EL (cell line): Measurements from ENCODE around the gene DUOXA1.

Source experiments
- DNase-seq: peaks from one replicate; pipeline ENCODE4 v3.0.0-alpha.2; 2016

Gene DUOXA1, protein sequence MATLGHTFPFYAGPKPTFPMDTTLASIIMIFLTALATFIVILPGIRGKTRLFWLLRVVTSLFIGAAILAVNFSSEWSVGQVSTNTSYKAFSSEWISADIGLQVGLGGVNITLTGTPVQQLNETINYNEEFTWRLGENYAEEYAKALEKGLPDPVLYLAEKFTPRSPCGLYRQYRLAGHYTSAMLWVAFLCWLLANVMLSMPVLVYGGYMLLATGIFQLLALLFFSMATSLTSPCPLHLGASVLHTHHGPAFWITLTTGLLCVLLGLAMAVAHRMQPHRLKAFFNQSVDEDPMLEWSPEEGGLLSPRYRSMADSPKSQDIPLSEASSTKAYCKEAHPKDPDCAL

GRCh38 chr15:45129651-45130129 lies at the start of gene DUOXA1, which contains the start of gene DUOX1:
Gene DUOXA1, minus strand, starts transcription at chr15:45129879. Its CDS starts 6,865 bp downstream, at chr15:45123014.
Gene DUOX1, plus strand, starts transcription at chr15:45129994. Its CDS starts 1,973 bp downstream, at chr15:45131967.
- DNase-seq = peak; percentile 27

GRCh38 chr15:45177285-45177684 lies 47.6 kb upstream of the DUOXA1 start:
- DNase-seq = no peak

GRCh38 chr15:45174577-45174976 lies 44.9 kb upstream of the DUOXA1 start:
- no peak for DNase-seq

DNA sequence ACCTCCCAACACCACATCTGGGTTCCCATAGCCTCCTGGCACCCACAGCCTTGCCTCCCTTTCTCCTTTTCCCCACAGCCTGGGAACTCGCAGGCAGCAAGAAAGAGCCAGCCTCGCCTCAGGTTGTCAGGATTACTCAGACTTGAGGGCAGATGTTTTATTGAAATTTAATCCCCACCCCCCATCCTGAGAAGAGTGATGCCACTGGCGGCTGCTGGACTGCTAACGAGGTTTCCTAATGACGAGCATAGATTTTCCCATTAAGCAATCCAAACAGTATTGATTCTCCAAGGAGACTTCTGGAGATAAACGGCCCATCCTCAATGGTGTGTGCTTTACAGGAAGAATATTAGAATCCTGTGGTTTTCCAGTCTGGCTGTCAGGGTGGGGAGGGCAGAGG lies 44.4 kb upstream of the DUOXA1 start:
- DNase-seq = no peak

DNA sequence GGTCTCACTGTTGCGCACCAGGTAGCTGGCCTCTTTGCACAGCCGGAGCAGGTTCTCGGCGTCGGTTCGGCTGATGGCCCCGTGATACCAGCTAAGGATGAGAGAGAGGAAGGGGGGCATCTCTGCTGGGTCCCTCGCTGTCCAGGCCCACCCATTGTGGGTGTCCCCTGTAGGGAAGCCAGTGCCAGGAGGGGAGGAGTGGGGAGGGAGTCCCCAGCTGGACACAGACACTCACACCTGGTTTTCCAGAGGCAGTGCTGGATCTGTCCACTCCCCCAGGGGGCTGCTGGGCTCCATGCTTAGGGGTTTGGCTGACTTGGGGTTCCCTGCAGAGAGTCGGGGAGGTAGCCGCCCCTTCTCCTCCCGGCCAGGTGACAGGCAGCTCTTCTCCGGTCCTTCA lies 42.2 kb upstream of the DUOXA1 start:
- no peak for DNase-seq

DNA sequence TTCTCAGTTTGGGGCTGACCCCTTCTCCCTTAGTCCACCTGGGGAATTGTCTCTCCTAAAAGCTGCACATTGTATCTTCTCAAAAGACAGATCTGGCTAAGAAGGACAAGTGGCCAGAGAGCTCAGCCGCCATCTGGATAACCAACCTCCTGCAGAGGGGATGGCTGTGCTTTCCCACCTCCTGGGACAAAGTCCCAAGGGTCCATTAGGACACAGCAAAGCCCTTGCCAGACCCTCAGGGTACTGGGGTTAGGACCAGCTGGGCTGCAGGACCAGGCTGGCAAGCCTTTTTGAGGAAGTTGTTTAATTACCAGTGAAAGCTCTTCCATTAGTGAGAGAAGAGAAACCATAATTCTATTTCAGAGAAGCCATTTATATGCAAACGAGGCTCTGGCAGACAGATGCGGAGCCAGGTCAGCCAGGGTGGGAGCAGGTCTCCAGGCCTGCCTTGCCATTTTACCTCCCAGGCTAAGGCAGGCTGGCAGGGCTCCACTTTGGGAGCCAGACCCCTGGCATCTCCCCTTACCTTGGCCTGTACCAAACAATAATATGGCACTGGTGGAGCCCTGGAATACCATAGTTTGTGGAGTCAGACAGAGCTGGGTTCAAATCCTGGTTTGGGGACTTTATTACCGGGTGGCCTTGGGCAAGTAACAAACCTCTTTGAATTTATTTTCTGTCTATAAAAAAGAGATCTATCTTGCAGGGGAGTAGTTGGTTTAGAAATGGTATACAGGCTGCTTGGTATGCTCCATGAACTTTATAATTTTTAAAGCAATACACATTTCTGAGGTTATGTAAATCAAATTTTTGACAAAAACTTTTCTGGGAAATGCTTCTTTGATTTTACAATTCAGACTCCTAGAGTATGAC lies 40.2 kb upstream of the DUOXA1 start:
- no peak for DNase-seq

- no peak for DNase-seq
These were observed 39.3 kb upstream of the DUOXA1 start for GRCh38 chr15:45168751-45169551.

DNA sequence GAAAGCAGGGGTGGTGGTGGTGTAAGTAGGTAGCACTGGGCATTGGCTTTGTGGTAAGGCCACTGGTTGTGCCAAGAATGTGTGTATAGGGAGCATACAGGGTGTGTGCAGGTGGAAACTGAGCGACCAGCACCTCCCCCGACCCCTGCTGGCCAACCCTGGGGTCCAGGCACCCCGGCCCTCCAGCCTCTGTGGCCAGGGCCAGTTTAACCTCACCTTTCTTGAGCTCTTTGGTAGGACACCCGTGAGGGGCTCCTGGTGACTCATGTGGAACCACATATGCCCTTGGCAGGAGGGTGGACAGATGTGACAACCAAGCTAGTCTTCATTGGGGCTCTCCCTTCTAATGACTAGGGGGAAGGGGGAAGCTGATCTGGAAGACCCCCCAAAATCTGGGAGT lies 38.6 kb upstream of the DUOXA1 start:
- no peak for DNase-seq

- DNase-seq = no peak
These were observed 38.0 kb upstream of the DUOXA1 start for GRCh38 chr15:45167631-45168205.

DNA sequence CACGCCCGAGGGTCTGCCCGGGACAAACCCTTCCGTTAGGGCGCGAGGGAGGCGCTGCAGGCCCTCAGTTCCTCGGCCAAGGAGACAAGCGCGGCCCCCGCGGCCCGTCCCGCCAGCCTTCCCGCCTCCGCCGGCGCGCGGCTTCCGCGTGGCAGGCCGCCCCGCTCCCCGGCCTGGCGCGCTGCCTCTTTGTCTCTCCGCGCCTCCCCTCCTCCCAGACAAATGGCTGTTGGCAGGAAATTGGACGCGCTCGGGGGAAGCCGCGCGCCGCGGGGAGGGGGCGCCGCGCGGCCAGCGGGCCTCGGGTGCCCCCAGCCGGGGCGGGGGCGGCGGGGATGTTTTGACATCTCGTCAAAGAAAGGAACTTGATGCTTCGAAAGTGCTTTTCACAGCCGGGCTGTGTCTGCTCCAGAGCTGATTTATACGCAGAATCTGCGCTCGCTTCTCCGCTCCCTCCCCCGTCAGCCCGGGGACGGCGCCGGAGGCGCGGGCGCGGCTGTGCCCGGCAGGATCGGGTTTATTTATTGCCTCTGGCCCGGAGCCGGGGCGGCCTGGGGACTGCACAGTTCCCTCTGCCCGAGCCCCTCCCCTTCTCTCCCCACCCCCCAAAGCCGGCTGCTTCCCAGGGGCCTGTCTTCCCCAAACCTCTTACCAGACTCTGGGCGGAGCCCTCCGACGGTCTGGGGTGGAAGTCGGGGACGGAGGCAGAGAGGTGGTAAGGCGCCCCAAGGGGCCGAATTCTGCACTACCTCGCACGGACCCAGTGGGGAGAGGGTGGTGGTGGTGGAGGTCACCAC lies 37.4 kb upstream of the DUOXA1 start:
- peak; percentile 86 for DNase-seq

DNA sequence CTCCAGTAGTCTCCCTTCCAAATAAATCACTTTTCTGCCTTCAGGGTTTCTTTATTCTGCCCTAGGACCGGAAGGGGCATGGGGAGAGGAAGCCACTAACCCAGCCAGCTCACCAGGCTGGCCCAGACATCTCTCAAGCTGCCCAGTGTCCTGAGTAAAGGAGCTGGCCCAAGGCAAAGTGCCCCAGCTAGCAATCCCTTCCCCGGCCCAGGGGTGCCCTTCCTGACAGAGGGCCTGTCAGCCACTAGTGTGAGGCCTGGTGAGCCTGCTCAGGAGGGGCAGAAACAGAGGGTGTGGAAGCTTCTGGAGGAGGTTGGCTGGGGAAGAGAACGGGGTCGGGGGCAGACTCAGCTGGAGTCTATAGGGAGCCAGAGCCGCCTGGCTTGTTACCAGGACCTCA lies 35.9 kb upstream of the DUOXA1 start:
- no peak for DNase-seq

GRCh38 chr15:45164914-45165313 lies 35.2 kb upstream of the DUOXA1 start:
- no peak for DNase-seq

GRCh38 chr15:45163508-45163856 lies 33.8 kb upstream of the DUOXA1 start:
- DNase-seq = no peak

DNA sequence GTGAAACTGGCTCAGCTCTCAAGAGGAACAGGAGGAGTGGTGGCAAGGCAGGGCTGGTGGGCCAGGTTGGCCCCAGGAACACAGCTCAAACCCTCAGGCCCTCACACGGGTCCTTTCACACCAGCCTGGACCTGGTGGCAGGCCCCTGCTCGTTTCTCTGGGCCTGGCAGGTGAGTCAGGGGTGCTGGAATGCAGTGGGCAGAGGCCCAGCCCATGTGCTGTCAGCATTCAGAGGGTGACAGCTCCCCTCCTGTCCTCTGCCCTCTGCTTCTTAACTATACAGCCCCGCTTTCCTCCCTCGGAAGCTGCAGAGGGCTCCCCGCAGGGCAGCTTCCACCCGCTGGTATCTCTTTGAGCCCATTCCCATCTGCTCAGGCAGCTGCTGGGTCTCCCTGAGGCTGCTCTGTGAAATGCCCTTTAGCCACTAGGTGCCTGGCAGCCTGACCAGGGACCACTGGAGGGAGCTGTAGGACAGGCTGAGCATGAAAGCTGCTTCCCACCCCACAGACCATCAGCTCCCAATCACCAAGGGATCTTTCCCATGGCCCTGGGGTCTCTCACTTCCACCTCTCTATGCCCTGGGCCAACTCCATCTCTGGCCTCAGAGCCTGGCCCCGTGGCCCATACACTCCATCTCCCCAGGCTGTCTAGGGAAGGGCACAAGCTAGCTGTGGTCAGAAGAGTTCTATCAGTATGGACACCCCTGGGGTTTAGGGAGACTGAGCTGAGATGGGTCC lies 33.3 kb upstream of the DUOXA1 start:
- DNase-seq = peak; percentile 85

- DNase-seq = no peak
These were observed 32.0 kb upstream of the DUOXA1 start for GRCh38 chr15:45161666-45162065.

- peak; percentile 80 for DNase-seq
These were observed 28.3 kb upstream of the DUOXA1 start for GRCh38 chr15:45157974-45158373.

DNA sequence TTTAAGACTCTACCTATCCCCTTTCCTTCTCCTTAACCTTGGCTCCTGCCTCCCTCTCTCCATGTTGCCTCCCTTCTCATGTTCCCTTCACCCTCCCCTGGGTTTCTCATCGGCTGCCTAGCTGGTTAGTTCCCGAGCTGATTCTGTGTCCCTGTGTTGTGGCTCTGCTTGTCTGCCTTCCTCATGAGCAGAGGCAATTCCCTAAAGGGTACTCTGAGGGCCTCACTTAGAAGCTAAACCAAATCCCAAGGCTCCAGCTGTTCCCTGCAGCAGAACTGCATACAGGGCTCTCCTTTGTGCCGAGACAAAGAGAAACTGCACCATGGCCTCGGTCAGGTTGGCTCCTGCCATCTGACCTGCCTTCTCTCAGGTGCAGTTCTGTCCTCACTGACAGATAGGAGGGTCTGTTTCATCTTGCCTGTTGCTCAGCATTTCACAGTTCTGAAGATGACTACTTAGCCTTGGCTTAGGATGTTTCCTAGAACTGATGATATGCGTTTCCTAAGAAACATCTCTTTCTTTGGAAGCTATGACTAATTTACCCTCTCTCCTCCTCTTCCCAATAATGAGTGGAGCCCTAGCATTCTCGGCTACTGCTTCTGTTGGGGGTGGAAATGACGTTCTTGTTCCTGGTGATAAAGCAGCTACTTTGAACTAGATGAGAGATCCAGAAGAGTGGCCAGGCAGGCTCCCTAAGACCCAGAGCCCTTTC lies 27.2 kb upstream of the DUOXA1 start:
- DNase-seq = peak; percentile 56

- no peak for DNase-seq
These were observed 26.1 kb upstream of the DUOXA1 start for GRCh38 chr15:45155739-45156138.

- DNase-seq = no peak
These were observed 22.5 kb upstream of the DUOXA1 start for GRCh38 chr15:45151998-45152828.
